H1 (cell line): ENCODE results near the gene ECD.
"Not testable (repeated sequence)": the region's sequence is repeated elsewhere in the genome, so short reads cannot be mapped to it uniquely, and the experiment has no call there.

Source experiments
- CTCF ChIP-seq, 3 experiments: IDR thresholded peaks; 1 replicate in 2 of 3; 2 replicates in 1 of 3; pipeline versions ENCODE4 v1.5.1 to v1.6.1; 2011; ENCODE audit warnings: low read length in 3 of 3, mild to moderate bottlenecking in 3 of 3, inconsistent platforms in 2 of 3, low read depth in 1 of 3, moderate library complexity in 1 of 3; ENCODE audit not compliant: insufficient read depth in 1 of 3; ENCODE audit errors: control extremely low read depth in 1 of 3
- MAX ChIP-seq: IDR thresholded peaks from 2 replicates; pipeline ENCODE4 v1.6.1; 2012; ENCODE audit warnings: inconsistent platforms
- POLR2A ChIP-seq, 2 experiments: IDR thresholded peaks; 1 replicate in 1 of 2; 2 replicates in 1 of 2; pipeline ENCODE4 v1.6.1; 2011; ENCODE audit warnings: low read depth in 2 of 2, low read length in 2 of 2, mild to moderate bottlenecking in 2 of 2; ENCODE audit errors: control extremely low read depth in 1 of 2
- RXRA ChIP-seq: IDR thresholded peaks from 2 replicates; pipeline ENCODE4 v1.6.1; 2011; ENCODE audit warnings: low read depth, mild to moderate bottlenecking, low read length, moderate library complexity; ENCODE audit not compliant: insufficient read depth
- SIN3A ChIP-seq, 2 experiments: IDR thresholded peaks in 1 of 2; conservative IDR thresholded peaks in 1 of 2; 2 replicates each; pipeline ENCODE4 v1.6.1; 2011 to 2012; ENCODE audit warnings: low read length in 2 of 2, improper control_type of control experiment in 1 of 2, low read depth in 1 of 2, mild to moderate bottlenecking in 1 of 2
- SP2 ChIP-seq: IDR thresholded peaks from 2 replicates; pipeline ENCODE4 v1.6.1; 2012; ENCODE audit warnings: mild to moderate bottlenecking, low read length, inconsistent platforms
- TAF1 ChIP-seq: IDR thresholded peaks from 2 replicates; pipeline ENCODE4 v1.6.1; 2011; ENCODE audit warnings: mild to moderate bottlenecking, low read depth, low read length
- TCF12 ChIP-seq: IDR thresholded peaks from 2 replicates; pipeline ENCODE4 v1.6.1; 2011; ENCODE audit warnings: low read depth, mild to moderate bottlenecking, low read length
- TEAD4 ChIP-seq: IDR thresholded peaks from 2 replicates; pipeline ENCODE4 v1.6.1; 2012; ENCODE audit warnings: low read depth, low read length, inconsistent platforms, mixed read lengths
- USF2 ChIP-seq: IDR thresholded peaks from 2 replicates; pipeline ENCODE4 v1.6.1; 2011; ENCODE audit warnings: low read length, improper control_type of control experiment
- YY1 ChIP-seq: IDR thresholded peaks from 2 replicates; pipeline ENCODE4 v1.6.1; 2011; ENCODE audit warnings: low read depth, mild to moderate bottlenecking, low read length
- ZNF274 ChIP-seq: IDR thresholded peaks from 2 replicates; pipeline ENCODE4 v1.7.0; 2012; ENCODE audit warnings: low read length, borderline replicate concordance; ENCODE audit errors: extremely low read depth

GRCh38 chr10:73109248-73109652 is 58.6 kb downstream of the ECD start:
- TF ChIP-seq YY1; TCF12; TEAD4; CTCF (IDR thresholded peaks at IDR 0.05; ENCODE audit: control extremely low read depth in 1 of 3, insufficient read depth in 1 of 3, low read depth in 1 of 3, low read length in 3 of 3); USF2; POLR2A (IDR thresholded peaks at IDR 0.05; ENCODE audit: control extremely low read depth in 1 of 2, low read depth in 2 of 2, low read length in 2 of 2); RXRA; SP2; MAX; SIN3A (conservative IDR thresholded peaks at IDR 0.05 in 1 of 2, IDR thresholded peaks at IDR 0.05 in 1 of 2; ENCODE audit: low read depth in 1 of 2, low read length in 2 of 2); ZNF274; TAF1: not testable (repeated sequence)
